Rectal smooth muscle tissue (tissue), 1 donor: ENCODE data around the gene LPAR2.

Experiments
- H3K27ac ChIP-seq: one replicate; pipeline ENCODE4 v1.7.0; 2013; ENCODE audit warnings: low read depth, low read length, inconsistent platforms
- H3K27me3 ChIP-seq: one replicate; pipeline ENCODE4 v1.7.0; 2013; ENCODE audit warnings: low read length; ENCODE audit not compliant: control insufficient read depth, insufficient read depth
- H3K36me3 ChIP-seq: one replicate; pipeline ENCODE4 v1.7.0; 2013; ENCODE audit warnings: low read length; ENCODE audit not compliant: control insufficient read depth, insufficient read depth
- H3K4me1 ChIP-seq: one replicate; pipeline ENCODE4 v1.7.0; 2013; ENCODE audit warnings: low read length; ENCODE audit not compliant: control insufficient read depth, insufficient read depth
- H3K4me3 ChIP-seq: one replicate; pipeline ENCODE4 v1.7.0; 2013; ENCODE audit warnings: low read length
- H3K9ac ChIP-seq: one replicate; pipeline ENCODE4 v1.7.0; 2013; ENCODE audit warnings: low read length

The LPAR2 gene

GRCh38 chr19:19661141-19661674 is 33.2 kb upstream of the LPAR2 start:
- Histone ChIP-seq H3K36me3 (peaks cover 30% of the 10 kb centered on the region), H3K4me3 (no peak overlapping the region), H3K4me1 (no peaks in the 10 kb centered on the region), H3K27ac (no peak overlapping the region), H3K9ac (no peak overlapping the region), H3K27me3 (no peaks in the 10 kb centered on the region)

GRCh38 chr19:19659646-19660245 is 31.7 kb upstream of the LPAR2 start:
- no peak overlapping the region for H3K27ac ChIP-seq
- peaks cover 44% of the 10 kb centered on the region for H3K36me3 ChIP-seq
- H3K4me3 ChIP-seq, result no peak overlapping the region
- H3K9ac ChIP-seq, result no peak overlapping the region
- H3K27me3 ChIP-seq, result no peaks in the 10 kb centered on the region
- H3K4me1 ChIP-seq, result no peaks in the 10 kb centered on the region

DNA sequence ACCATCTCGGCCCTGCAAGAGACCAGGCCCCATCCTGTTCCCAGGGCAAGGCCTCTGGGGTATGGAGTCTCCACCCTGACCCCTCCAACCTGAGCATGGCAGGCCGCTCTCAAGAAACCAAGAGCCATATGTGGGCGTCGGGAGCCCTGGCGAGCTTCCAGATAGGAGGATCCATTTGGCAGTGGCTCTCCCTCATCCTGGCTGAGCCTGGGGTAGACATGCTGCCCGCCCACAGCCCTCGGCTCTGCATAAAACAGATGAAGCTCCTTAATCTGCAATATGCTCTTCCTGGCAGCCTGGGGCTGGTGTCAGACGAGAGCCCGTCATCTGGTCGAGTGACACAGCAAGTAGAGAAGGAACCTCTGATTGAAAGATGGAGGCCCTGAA is 29.4 kb upstream of the LPAR2 start:
- peaks cover 63% of the 10 kb centered on the region for H3K36me3 ChIP-seq
- no peak overlapping the region for H3K4me3 ChIP-seq
- H3K4me1 ChIP-seq, result no peaks in the 10 kb centered on the region
- no peak overlapping the region for H3K27ac ChIP-seq
- H3K27me3 ChIP-seq, result no peaks in the 10 kb centered on the region
- H3K9ac ChIP-seq, result no peak overlapping the region

- Histone ChIP-seq H3K9ac (no peak overlapping the region), H3K4me3 (no peak overlapping the region), H3K27ac (no peak overlapping the region), H3K36me3 (peaks cover 70% of the 10 kb centered on the region), H3K4me1 (no peaks in the 10 kb centered on the region), H3K27me3 (no peaks in the 10 kb centered on the region)
Measured at GRCh38 chr19:19656451-19657396, 28.7 kb upstream of the LPAR2 start.

GRCh38 chr19:19655641-19656343 is 27.8 kb upstream of the LPAR2 start:
- H3K4me3 ChIP-seq, result no peak overlapping the region
- no peaks in the 10 kb centered on the region for H3K4me1 ChIP-seq
- H3K27me3 ChIP-seq, result no peaks in the 10 kb centered on the region
- peaks cover 77% of the 10 kb centered on the region for H3K36me3 ChIP-seq
- H3K27ac ChIP-seq, result no peak overlapping the region
- H3K9ac ChIP-seq, result no peak overlapping the region

DNA sequence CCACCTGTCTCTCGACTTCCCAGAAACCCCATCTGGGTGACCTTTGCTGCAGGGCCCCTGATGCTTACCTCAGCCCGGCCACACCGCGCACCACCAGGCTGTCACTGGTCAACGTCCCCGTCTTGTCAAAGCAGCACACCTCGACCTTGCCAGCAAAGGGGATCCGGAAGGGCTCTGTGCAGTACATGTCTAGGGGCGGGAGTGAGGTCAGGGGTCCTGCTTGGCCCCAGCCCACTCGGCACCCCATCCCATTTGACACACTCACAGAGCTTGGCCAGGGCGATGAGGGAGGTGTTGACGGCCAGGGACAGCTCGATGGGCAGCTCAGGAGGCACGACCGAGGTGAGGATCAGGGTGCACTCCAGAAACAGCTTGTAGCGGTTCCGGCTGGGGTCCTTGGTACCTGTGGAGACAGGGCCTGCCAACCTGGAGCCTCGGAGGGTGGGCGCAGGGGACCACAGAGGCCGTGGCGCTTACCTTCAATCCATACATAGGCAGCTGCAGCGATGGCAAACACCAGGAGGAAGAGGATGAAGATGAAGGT is 27.1 kb upstream of the LPAR2 start:
- Histone ChIP-seq H3K36me3 (peaks cover 84% of the 10 kb centered on the region), H3K27me3 (no peaks in the 10 kb centered on the region)

DNA sequence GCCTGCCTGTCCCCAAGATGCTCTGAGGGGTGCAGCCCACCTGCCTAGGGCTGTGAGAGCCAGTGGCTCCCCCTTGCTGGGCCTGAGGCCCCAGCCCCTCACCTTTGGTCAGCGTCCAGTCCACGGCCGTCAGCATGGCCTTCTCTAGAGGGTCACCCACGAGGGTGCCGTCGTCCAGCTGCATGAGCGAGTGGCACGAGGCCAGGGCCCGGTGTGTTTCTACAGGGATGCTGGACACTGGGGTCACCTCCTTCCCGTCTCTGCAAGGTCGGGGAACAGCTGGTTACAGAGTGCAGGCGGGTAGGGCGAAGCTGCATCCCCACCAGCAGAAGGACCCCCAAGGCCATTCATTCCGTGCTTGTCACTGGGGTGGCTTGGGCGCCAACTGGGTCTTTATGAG is 26.4 kb upstream of the LPAR2 start:
- H3K36me3 ChIP-seq, result peaks cover 80% of the 10 kb centered on the region
- no peak overlapping the region for H3K27ac ChIP-seq
- H3K9ac ChIP-seq, result no peak overlapping the region
- H3K27me3 ChIP-seq, result no peaks in the 10 kb centered on the region
- H3K4me1 ChIP-seq, result no peaks in the 10 kb centered on the region
- H3K4me3 ChIP-seq, result no peak overlapping the region

More for the DNA sequence above, 27.1 kb upstream of the LPAR2 start:
- no peak overlapping the region for H3K4me3 ChIP-seq
- no peaks in the 10 kb centered on the region for H3K4me1 ChIP-seq
- H3K27ac ChIP-seq, result no peak overlapping the region
- H3K9ac ChIP-seq, result no peak overlapping the region

DNA sequence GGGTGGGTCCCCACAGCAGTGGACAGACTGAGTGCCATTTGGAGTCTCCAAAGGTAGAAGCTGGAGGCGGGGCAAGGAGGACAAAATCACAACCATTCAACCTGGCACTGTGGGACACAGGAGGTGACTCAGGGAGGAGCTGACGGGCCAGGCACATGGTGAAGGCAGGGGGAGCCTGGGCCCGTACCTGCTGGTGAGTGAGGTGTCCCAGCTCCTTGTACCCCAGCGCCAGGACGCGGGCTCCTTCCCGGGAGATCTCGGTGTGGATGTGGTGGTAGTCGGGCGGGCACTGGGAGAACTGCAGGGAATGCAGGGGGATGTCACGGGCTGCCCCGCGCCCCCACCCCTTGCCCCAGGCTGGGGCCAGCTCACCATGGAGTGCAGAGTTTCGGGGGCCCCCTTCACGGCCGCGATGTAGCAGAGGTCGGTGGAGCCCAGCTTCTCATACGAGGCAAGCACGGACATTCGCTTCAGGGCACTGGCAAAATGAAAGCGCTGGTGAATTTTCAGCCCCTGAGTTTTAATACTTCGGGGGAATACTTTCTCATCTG is 25.7 kb upstream of the LPAR2 start:
- no peak overlapping the region for H3K9ac ChIP-seq
- no peaks in the 10 kb centered on the region for H3K27me3 ChIP-seq
- no peaks in the 10 kb centered on the region for H3K4me1 ChIP-seq
- no peak overlapping the region for H3K4me3 ChIP-seq
- H3K36me3 ChIP-seq, result peaks cover 79% of the 10 kb centered on the region
- H3K27ac ChIP-seq, result no peak overlapping the region

DNA sequence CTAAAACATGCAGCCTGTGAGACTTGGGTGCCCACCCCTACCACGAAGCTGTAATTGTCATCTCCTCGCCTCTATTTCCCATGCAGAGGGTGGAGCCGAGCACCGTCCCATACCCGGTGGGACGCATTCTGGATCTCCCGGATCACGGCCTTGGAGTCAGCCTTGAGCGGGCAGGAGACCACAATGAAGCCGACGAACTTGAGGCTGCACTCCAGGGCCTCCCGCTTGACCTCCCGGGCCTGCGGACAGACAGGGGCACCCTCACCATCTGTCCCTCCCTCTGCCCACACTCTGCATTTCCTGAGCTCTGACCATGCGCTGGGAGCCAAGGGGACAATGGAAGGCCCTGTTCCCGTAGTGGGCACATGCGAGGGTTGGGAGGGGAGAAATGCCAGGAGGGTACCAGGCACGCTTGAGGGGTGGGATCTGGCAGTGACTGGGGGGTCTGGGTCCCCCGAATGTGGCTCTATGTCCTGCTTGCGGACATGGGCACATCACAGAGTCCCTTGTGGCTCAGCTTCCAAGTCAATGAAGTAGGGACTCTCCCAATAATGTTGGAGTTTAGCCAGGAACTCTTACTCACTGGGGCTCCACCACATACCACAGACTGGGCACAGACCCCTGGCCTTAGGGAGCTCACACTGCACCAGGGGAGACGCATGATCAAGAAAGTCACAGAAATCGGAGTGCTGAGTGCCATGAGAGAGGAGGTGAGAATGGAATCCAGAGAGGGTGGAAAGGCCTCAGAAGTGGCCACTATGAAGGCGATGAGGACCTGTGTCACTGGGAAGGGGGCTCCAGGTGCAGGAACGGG is 24.7 kb upstream of the LPAR2 start:
- no peak overlapping the region for H3K27ac ChIP-seq
- no peak overlapping the region for H3K4me3 ChIP-seq
- no peaks in the 10 kb centered on the region for H3K4me1 ChIP-seq
- peaks cover 71% of the 10 kb centered on the region for H3K36me3 ChIP-seq
- no peaks in the 10 kb centered on the region for H3K27me3 ChIP-seq
- no peak overlapping the region for H3K9ac ChIP-seq

DNA sequence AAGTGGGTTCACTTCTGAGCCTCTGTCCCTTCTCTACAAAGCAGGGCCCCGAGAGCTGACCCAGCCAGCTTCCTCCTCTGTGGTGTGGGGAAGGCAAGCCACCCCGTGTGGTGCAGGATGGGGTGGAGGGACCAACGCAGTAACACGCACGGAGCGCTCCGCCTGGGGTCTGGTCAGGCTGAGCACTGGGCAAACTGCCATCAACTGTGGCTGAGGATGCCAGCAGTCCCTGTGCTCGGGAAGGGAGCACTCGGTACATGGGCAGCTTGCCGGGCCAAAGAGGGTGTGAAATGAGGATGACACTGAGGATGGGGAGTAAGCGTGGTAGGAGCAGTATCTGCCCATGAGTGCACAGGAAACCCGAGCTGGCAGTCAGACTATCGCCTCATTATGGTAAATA is 23.1 kb upstream of the LPAR2 start:
- H3K36me3 ChIP-seq, result peaks cover 69% of the 10 kb centered on the region
- H3K27ac ChIP-seq, result no peak overlapping the region
- no peak overlapping the region for H3K4me3 ChIP-seq
- H3K9ac ChIP-seq, result no peak overlapping the region
- H3K4me1 ChIP-seq, result no peaks in the 10 kb centered on the region
- H3K27me3 ChIP-seq, result no peaks in the 10 kb centered on the region

- H3K36me3 ChIP-seq, result peaks cover 67% of the 10 kb centered on the region
Measured at GRCh38 chr19:19650331-19650730, 22.3 kb upstream of the LPAR2 start.

More at GRCh38 chr19:19650331-19650730, 22.3 kb upstream of the LPAR2 start:
- H3K4me1 ChIP-seq, result no peaks in the 10 kb centered on the region
- no peak overlapping the region for H3K9ac ChIP-seq
- no peaks in the 10 kb centered on the region for H3K27me3 ChIP-seq
- no peak overlapping the region for H3K27ac ChIP-seq
- H3K4me3 ChIP-seq, result no peak overlapping the region
